GM19099 (cell line): ENCODE measurements around the gene ZNF148.

ENCODE experiments used
- POLR2A ChIP-seq: IDR thresholded peaks from 3 replicates; pipeline ENCODE4 v1.6.1; 2011; ENCODE audit warnings: low read depth; ENCODE audit not compliant: insufficient read length; ENCODE audit errors: extremely low read depth

The ZNF148 gene

DNA sequence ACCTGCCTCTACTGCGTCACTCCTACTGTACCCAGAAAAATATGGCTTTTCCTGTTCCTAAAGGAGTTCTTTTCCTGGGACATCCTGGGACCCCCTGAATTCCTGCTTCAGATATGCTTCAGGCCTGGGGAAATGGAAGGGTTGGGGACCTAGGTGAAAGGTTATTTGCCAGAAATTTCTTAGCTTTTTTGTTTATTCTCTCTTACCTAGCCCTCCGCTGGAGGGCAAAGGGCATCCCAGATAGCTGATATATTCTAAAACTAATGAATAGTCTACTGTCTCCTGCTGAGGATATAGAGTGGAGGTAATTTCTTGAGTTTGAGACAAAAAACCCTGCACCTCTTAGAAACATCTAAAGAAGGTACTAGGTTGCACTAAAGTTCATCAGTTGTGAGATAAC, 3.6 kb upstream of the ZNF148 start:
- no peak for TF ChIP-seq POLR2A

DNA sequence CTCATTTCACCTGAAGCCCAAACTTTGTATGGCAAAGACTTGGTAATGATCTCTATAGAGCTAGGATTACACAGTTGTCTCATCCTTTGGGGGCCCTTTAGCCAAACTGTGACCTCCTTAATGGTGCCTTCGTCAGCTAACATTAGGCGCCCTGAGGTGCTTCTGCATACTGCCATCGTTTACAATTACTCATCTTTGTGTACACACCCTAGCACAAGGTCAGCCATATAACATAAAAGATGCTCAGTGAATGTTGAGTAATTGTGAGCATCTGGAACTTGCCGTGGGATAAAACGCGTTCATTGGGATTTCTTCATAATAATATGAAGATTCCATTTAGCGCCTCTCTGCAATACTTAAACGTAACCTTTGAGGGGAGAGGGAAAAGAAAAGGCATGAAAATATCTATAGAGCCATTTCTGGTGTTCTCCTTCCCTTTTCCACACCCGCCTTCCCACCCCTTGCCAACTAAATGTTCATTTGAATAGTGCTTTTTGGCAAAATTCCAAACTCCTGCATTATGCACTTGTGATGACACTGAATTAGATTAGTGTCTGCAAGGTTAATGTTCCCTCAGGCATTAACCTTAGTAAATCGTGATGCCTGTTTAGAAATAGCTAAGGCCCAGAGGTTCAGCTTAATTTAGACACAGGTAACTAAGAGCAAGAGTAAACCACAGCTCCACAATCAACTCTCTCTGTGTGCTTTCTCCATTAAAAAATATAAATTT, 990 bp upstream of the ZNF148 start:
- TF ChIP-seq POLR2A: no peak

DNA sequence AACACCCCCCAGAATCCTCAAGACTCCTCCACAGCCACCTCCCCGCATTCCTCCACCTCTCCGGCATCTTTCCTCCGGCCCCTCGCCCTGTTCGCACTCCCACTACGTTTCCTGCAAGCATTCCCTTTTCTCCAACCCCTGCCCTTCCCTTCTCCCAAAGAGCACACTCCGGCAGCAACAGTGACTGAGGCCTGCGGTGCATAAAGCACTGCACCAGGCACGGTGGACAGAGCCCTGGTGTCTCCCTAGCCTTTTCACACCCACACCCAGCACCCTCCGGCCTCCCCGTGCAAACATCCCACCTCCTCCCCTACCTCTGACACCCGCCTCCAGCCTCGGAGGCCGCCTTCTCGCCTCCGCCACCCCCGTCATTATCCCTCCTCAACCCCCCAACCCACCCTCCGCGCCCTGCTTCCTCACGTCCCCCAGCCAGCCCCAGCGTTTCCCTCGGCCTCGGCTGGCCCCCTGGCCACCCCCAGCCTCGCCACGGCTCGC, 577 bp downstream of the ZNF148 start:
- no peak for TF ChIP-seq POLR2A

DNA sequence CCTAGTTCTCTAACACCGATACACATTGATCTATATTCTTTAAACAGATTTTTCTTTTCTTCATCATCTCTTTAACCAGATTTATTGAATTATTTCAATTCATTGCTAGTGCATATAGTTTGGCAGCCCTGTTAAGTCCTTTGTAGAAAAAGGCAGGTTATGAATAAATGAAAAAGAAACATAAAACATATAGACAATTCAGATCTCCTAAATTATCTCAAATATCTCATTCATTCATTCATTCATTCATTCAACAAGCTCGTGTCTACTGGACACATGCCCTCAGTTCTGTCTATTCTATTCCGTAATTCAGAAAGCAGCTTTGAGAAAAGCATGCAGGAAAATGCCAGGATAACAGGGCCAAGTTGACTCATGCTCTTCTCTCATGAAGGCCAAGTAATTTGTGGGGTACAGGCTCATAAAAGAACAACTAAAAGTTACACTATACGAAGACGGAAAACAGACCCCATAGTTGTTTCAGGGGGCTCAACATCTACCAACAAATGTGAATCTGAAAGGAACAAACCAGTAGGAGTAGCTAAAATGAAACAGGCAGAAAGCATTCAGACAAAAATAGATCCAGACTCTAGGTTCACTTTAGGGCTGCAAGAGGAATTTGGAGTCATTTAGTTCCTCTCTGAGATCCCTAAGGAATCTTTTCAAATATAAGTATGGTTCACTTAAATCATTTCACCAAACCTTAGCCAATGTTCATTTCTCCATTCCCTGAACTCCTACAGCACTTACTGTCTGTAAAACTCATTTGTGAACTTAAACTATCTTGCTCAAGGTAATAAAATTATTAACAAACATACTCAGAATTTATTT, 7.5 kb downstream of the ZNF148 start:
- TF ChIP-seq POLR2A: no peak

DNA sequence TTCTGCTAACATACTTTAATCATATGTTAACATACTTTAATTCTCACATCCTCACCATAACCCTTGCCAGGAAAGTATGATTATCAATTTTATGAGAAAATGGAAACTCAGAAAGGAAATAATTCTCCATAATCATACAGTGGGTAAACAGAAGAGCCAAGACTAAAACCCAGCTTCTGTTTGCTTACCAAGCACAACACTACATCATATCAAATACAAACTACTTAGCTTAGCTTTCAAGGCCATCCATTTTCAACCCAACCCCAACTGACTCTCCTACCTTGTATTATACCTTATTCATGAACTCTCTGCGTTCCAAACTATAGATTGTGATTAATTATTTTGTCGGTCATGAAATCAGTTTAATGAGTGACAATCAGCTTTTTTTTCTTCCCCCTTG, 9.0 kb downstream of the ZNF148 start:
- no peak for TF ChIP-seq POLR2A

DNA sequence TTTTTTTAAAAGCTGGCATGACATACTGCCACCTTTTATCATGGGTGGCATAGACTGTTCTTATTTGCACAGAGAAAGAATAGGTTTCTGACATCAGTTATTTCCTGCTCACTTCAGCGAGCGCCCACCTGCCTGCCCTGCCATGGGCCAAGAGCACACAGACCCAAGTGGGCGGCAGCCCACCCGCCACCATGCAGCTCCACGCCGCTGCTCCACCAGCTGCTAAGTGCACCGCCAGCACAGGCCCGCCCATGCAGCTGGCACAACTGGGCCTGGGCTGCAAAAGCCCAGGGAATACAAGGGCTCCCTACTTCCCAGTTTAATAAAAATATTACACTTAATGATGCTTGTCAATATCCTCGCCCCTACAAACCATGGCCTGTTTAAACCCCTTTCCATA, 15.4 kb downstream of the ZNF148 start:
- TF ChIP-seq POLR2A: no peak

DNA sequence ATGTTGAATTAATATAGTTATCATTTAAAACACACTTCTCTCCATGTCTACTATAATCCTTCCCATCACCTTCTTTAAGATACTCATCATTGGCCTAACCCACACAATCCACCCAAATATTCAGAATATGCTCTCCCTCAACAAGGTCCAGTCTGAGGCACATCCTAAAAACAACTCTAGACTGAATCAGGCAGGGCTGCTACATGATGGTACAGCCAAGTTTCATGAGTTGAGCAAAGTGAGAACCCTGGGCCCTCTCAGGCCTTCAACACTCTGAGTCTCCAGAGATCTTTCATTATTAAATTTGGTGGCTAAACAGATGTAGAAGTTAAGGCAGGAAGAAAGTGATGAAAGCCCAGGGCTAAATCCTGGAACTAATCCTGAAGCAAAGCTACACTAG, 16.2 kb downstream of the ZNF148 start:
- TF ChIP-seq POLR2A: no peak

DNA sequence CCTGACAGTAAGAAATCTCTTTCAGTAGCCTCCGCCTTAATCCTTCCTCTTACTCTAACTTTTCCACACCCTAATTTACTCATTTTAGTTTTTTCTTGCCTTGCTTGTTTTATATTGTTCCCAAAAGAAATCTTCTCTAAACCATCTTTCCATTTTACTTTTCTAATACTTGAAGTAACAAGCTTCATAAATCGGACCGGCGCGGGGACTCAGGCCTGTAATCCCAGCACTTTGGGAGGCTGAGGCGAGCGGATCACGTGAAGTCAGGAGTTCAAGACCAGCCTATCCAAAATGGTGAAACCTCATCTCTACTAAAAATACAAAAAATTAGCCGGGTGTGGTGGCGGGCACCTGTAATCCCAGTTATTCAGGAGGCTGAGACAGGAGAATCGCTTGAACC, 17.3 kb downstream of the ZNF148 start:
- no peak for TF ChIP-seq POLR2A

DNA sequence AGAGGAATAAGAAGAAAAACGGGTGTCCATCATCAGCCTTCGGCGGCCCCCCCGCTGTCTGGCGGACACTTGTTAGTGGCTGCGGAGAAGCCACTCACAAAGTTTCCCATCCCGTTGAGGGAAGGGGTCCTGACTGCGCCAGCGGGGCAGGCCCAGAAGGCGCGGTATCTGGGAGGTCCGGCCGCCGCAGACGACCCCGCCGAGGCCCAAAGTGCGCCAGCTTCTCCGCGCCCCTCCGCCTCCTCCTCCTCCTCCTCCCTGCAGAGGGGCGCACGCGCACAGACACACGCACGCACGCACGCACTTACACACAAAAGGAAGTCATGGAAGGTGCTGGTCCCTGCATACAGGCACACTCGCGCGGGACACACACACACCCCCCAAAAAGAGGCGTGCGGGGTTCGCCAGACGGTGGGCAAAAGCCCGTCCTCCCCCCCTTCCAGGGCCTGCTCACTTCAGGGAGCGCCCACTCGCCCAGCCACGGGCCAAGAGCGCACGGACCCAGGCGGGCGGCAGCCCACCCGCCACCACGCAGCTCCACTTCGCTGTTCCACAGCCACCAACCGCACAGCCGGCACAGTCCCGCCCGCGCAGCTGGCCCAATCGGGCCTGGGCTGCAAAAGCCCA, 18.0 kb downstream of the ZNF148 start:
- TF ChIP-seq POLR2A: no peak

DNA sequence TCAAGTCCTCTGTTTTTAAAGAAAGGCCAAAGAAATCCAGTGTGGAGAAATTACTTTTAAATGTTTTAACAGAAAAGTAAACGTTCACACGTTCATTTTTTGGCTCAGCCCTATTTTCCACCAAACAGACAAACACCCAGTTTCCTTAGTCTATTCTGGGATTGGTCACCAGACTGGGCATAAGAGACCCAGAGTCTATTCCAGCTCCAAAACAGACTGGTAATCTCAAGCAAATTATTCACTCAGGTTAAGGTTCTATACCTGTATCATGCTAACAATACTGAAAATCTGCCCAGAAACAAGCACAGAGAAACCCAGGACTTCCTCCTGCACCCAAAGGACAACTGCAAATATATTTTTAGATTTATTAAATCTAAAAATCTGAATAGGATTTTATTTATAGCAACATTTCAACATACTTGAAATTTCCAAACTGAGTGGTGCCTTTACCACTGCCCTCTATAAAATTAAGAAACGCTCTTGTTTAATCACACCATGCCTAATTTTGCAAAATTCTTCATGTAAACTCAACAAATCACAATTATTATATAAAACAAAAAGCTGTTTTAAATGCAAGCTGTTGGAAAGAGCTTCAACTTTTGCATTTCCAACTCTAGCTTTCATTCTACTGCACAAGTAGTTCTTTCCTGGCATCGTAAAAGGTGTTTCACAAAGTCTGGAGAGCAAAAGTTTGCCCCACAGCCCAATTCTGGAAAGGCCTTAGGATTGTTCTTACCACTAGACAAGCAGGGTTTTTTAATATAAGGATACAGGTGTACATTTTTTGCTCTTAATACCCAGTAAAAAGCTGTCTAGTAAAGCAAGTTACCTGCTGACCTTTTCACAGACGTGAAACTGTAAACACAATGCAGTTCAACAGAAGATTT, 18.7 kb downstream of the ZNF148 start:
- no peak for TF ChIP-seq POLR2A

DNA sequence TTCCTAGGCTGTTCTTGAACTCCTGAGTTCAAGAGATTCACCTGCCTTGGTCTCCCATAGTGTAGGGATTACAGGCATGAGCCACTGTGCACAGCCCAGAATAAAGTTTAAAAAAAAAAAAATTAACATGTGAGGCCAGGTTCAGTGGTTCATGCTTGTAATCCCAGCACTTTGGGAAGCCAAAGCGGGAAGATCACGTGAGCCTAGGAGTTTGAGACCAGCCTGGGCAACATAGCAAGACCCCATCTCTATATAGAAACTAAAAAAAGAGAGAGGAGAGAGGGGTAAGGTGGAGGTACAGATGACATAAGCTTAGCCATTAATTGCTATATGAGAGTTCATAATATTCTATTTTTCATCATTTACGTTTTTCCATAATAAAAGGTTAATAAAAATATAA, 21.5 kb downstream of the ZNF148 start:
- TF ChIP-seq POLR2A: no peak

DNA sequence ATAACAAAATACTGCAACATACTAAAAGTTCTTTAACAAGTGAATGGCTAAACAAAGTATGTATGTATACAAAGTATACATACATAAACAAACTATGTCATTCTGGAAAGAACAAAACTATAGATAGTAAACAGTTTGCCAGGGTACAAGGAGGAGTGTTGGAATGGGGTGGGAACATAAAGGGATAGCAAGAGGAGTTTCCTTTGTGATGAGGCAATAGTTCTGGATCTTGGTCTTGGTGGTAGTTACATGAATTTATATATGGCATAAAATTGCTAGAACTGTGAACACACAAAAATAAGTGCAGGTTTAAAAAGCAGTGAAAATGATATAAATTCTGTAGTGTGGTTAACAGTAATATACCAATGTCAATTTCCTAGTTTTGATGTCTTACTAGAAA, 22.0 kb downstream of the ZNF148 start:
- TF ChIP-seq POLR2A: no peak

DNA sequence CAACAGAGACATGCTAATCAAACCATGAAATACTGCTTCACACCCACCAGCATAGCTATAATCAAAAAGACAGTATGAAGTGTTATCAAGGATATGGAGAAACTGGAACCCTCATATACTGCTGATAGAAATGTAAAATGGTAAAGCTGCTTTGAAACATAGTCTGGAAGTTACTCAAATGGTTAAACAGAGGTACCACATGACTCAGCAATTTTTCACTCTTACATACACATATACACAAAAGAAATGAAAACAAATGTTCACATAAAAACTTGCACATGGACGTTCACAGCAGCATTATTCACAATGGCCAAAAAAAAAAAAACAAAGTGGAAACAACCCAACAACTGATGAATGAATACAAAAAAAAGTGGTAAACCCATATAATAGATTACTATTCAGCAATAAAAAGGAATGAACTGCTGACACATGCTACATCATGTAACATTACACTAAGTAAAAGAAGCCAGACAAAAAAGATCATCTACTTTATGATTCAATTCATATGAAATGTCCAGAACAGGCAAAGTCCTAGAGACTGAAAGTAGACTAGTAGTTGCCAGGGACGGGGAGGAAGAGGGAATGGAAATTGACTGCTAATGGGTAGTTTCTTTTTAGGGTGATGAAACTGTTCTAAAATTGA, 23.2 kb downstream of the ZNF148 start:
- no peak for TF ChIP-seq POLR2A

DNA sequence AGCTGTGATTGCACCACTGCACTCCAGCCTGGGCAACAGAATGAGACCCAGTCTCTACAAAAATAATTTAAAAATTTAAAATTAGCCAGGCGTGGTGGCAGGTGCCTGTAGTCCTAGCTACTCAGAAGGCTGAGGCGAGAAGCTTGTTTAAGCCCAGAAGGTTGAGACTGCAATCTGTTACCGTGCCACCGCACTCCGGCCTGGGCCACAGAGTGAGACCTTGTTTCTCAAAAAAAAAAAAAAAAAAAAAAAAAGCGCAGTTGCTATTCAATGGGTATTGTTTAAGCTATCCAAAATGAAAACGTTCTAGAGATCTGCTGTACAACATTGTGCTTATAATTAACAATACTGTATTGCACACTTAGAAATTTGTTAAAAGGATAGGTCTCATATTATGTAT, 24.0 kb downstream of the ZNF148 start:
- TF ChIP-seq POLR2A: no peak
